H9 (cell line): ENCODE results near the gene NKAIN2. TPM values are rescaled to one million over a fixed set of nuclear protein-coding genes. Genes with fewer than 3 reads are reported as not detected.

Experiments used
- DNase-seq: peaks from one replicate; pipeline ENCODE4 v3.0.0-alpha.2; 2017
- H2AFZ ChIP-seq: one replicate; pipeline ENCODE4 v1.6.1; 2013; ENCODE audit warnings: mild to moderate bottlenecking, low read length, control low read depth, moderate library complexity
- H2AK5ac ChIP-seq: 2 replicates; pipeline ENCODE4 v1.6.1; 2013; ENCODE audit warnings: low read length, control low read depth, mixed read lengths; ENCODE audit not compliant: insufficient read length
- H2BK120ac ChIP-seq: one replicate; pipeline ENCODE4 v1.6.1; 2013; ENCODE audit warnings: low read depth, mild to moderate bottlenecking, low read length, control low read depth, inconsistent platforms; ENCODE audit not compliant: poor library complexity, severe bottlenecking
- H2BK12ac ChIP-seq: 2 replicates; pipeline ENCODE4 v1.6.1; 2013; ENCODE audit warnings: low read length, control low read depth, mixed read lengths, low read depth; ENCODE audit not compliant: insufficient read length
- H2BK15ac ChIP-seq: 2 replicates; pipeline ENCODE4 v1.6.1; 2013; ENCODE audit warnings: low read depth, low read length, control low read depth
- H2BK20ac ChIP-seq: one replicate; pipeline ENCODE4 v1.6.1; 2013; ENCODE audit warnings: low read depth, mild to moderate bottlenecking, low read length, control low read depth, inconsistent platforms; ENCODE audit not compliant: poor library complexity, severe bottlenecking
- H2BK5ac ChIP-seq: 2 replicates; pipeline ENCODE4 v1.6.1; 2013; ENCODE audit warnings: low read length, control low read depth, mixed read lengths; ENCODE audit not compliant: insufficient read length
- H3K14ac ChIP-seq: 2 replicates; pipeline ENCODE4 v1.6.1; 2013; ENCODE audit warnings: low read length, control low read depth; ENCODE audit not compliant: insufficient read depth
- H3K18ac ChIP-seq: 2 replicates; pipeline ENCODE4 v1.6.1; 2013; ENCODE audit warnings: low read depth, mild to moderate bottlenecking, mixed read lengths, low read length, control low read depth; ENCODE audit not compliant: insufficient read length
- H3K23ac ChIP-seq: 2 replicates; pipeline ENCODE4 v1.6.1; 2013; ENCODE audit warnings: low read length, control low read depth, mixed read lengths, low read depth; ENCODE audit not compliant: insufficient read length
- H3K23me2 ChIP-seq: 2 replicates; pipeline ENCODE4 v1.6.1; 2013; ENCODE audit warnings: low read depth, mild to moderate bottlenecking, mixed read lengths, low read length, control low read depth; ENCODE audit not compliant: insufficient read length, poor library complexity, severe bottlenecking
- H3K27ac ChIP-seq: 2 replicates; pipeline ENCODE4 v1.5.1; 2013; ENCODE audit warnings: low read length, control low read depth, mixed read lengths, low read depth; ENCODE audit not compliant: insufficient read length
- H3K27me3 ChIP-seq: 2 replicates; pipeline ENCODE4 v1.6.1; 2013; ENCODE audit warnings: low read length, control low read depth, inconsistent platforms; ENCODE audit not compliant: insufficient read depth
- H3K4ac ChIP-seq: 2 replicates; pipeline ENCODE4 v1.6.1; 2013; ENCODE audit warnings: low read depth, mild to moderate bottlenecking, control low read depth, inconsistent platforms, low read length, moderate library complexity
- H3K4me1 ChIP-seq: 2 replicates; pipeline ENCODE4 v1.6.1; 2013; ENCODE audit warnings: low read length, control low read depth, inconsistent platforms; ENCODE audit not compliant: insufficient read depth
- H3K4me2 ChIP-seq: 2 replicates; pipeline ENCODE4 v1.6.1; 2013; ENCODE audit warnings: low read length, control low read depth, mixed read lengths; ENCODE audit not compliant: insufficient read length, insufficient read depth
- H3K56ac ChIP-seq: 2 replicates; pipeline ENCODE4 v1.6.1; 2013; ENCODE audit warnings: low read depth, mild to moderate bottlenecking, mixed read lengths, low read length, control low read depth; ENCODE audit not compliant: insufficient read length
- H3K79me1 ChIP-seq: 2 replicates; pipeline ENCODE4 v1.6.1; 2013; ENCODE audit warnings: low read depth, mild to moderate bottlenecking, moderate library complexity, low read length, control low read depth, inconsistent platforms; ENCODE audit not compliant: insufficient read depth, poor library complexity, severe bottlenecking
- H3K79me2 ChIP-seq: 2 replicates; pipeline ENCODE4 v1.6.1; 2013; ENCODE audit warnings: low read length, control low read depth, inconsistent platforms; ENCODE audit not compliant: insufficient read depth
- H3K9ac ChIP-seq: 2 replicates; pipeline ENCODE4 v1.6.1; 2013; ENCODE audit warnings: low read length, control low read depth, mixed read lengths; ENCODE audit not compliant: insufficient read length; ENCODE audit errors: extremely low read depth
- H3K9me3 ChIP-seq: one replicate; pipeline ENCODE4 v1.6.1; 2013; ENCODE audit warnings: low read depth, low read length, inconsistent platforms; ENCODE audit not compliant: control insufficient read depth
- H3T11ph ChIP-seq: one replicate; pipeline ENCODE4 v1.6.1; 2013; ENCODE audit warnings: mild to moderate bottlenecking, low read length, control low read depth, inconsistent platforms
- H4K20me1 ChIP-seq: one replicate; pipeline ENCODE4 v1.6.1; 2013; ENCODE audit not compliant: control insufficient read depth, insufficient read length, insufficient read depth
- H4K5ac ChIP-seq: 2 replicates; pipeline ENCODE4 v1.6.1; 2013; ENCODE audit warnings: low read depth, mild to moderate bottlenecking, mixed read lengths, low read length, control low read depth; ENCODE audit not compliant: insufficient read length
- H4K8ac ChIP-seq: replicated peaks from 2 replicates; pipeline ENCODE4 v1.6.1; 2013; ENCODE audit warnings: low read length, control low read depth, mixed read lengths, low read depth; ENCODE audit not compliant: insufficient read length
- H4K91ac ChIP-seq: 2 replicates; pipeline ENCODE4 v1.6.1; 2013; ENCODE audit warnings: low read depth, mild to moderate bottlenecking, moderate library complexity, mixed read lengths, low read length, control low read depth; ENCODE audit not compliant: insufficient read length
- H3K27ac Mint-ChIP-seq, 3 experiments: 2 replicates in 2 of 3; 3 replicates in 1 of 3; pipeline ENCODE4 v1.8.0; 2020 to 2021; ENCODE audit warnings: mixed read lengths in 3 of 3, mild to moderate bottlenecking in 1 of 3, moderate library complexity in 1 of 3
- H3K27me3 Mint-ChIP-seq: 2 replicates; pipeline ENCODE4 v1.8.0; 2021; ENCODE audit warnings: low read depth, mild to moderate bottlenecking, moderate library complexity, mixed read lengths
- H3K36me3 Mint-ChIP-seq, 3 experiments: 2 replicates in 2 of 3; 3 replicates in 1 of 3; pipeline ENCODE4 v1.8.0; 2020 to 2021; ENCODE audit warnings: low read depth in 3 of 3, mixed read lengths in 3 of 3; ENCODE audit not compliant: insufficient read depth in 1 of 3
- H3K4me1 Mint-ChIP-seq, 2 experiments: 2 replicates each; pipeline ENCODE4 v1.8.0; 2020; ENCODE audit warnings: mixed read lengths in 2 of 2
- H3K4me3 Mint-ChIP-seq, 2 experiments: 2 replicates in 1 of 2; 3 replicates in 1 of 2; pipeline ENCODE4 v1.8.0; 2020 to 2021; ENCODE audit warnings: mild to moderate bottlenecking in 2 of 2, mixed read lengths in 2 of 2, moderate library complexity in 1 of 2
- H3K9me3 Mint-ChIP-seq, 2 experiments: 2 replicates in 1 of 2; 3 replicates in 1 of 2; pipeline ENCODE4 v1.8.0; 2020; ENCODE audit warnings: mild to moderate bottlenecking in 2 of 2, mixed read lengths in 2 of 2, moderate library complexity in 1 of 2
- whole genome bisulfite sequencing: extraction: QIAGEN DNeasy Blood & Tissue Kit; methylation state at CpG from one replicate; pipeline ENCODE4 v1.1.7; 2013; ENCODE audit warnings: missing lambda C conversion rate, low lambda C conversion rate, mixed read lengths; ENCODE audit not compliant: insufficient read length; ENCODE audit errors: extremely low coverage; 5-methylcytosine and 5-hydroxymethylcytosine counted together
- total RNA-seq: library from RNA; stranded (reverse); gene quantifications from 2 replicates; pipeline ENCODE4 v1.2.1, GENCODE V29; 2021
- TF ChIP-seq, protein P1 (sequence below): fragments of 200-600 bp; sonication (generic); conservative IDR thresholded peaks from 3 replicates; pipeline ENCODE4 v1.8.0; 2021; ENCODE audit warnings: antibody characterized with exemption, mild to moderate bottlenecking

The NKAIN2 gene
- total RNA-seq, 1 experiment from 2014 or later = 0.17 TPM

DNA sequence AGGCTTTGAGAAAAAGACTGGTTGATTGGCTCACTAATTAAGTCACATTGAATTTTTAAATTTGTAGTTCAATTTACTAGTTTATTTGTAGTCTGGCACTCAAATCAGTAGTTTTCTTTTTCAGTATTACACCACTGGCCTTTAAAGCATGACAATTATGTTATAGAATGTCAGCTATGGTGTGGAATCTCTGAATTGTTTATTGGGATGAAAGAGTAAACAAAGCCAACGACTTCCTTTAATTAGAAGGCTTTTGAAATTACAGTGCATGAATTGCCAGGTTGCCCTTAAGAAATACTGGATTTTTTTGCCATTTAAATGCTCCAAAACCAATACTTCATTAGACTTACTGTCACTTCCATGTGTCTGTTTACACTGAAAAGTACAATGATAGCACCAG, 731.6 kb downstream of the NKAIN2 start:
- Histone ChIP-seq H2BK15ac (no peak overlapping the region), H2BK12ac (no peak overlapping the region), H3K23me2 (no peaks in the 10 kb centered on the region), H3K23ac (no peak overlapping the region), H3K4me2 (no peak overlapping the region), H2BK120ac (no peak overlapping the region), H4K91ac (no peak overlapping the region), H3K79me2 (no peaks in the 10 kb centered on the region), H3K9me3 (no peaks in the 10 kb centered on the region), H3K4ac (no peak overlapping the region), H3T11ph (no peak overlapping the region), H3K4me1 (no peaks in the 10 kb centered on the region), H2AFZ (no peak overlapping the region), H3K27ac (no peak overlapping the region), H4K8ac (no peak overlapping the region), H3K79me1 (no peaks in the 10 kb centered on the region), H4K20me1 (no peaks in the 10 kb centered on the region), H3K27me3 (no peaks in the 10 kb centered on the region), H2BK5ac (no peak overlapping the region), H3K18ac (no peak overlapping the region), H2BK20ac (no peak overlapping the region), H3K9ac (no peak overlapping the region), H3K56ac (no peak overlapping the region), H3K14ac (no peak overlapping the region), H2AK5ac (no peak overlapping the region), H4K5ac (no peak overlapping the region)
- H3K27ac Mint-ChIP-seq = no peak overlapping the region
- no peak overlapping the region for H3K4me3 Mint-ChIP-seq
- H3K4me1 Mint-ChIP-seq = peaks cover 2 to 12% of the 10 kb centered on the region in 2 experiments; a peak in 1 of 4 replicates
- TF ChIP-seq, protein P1, sequence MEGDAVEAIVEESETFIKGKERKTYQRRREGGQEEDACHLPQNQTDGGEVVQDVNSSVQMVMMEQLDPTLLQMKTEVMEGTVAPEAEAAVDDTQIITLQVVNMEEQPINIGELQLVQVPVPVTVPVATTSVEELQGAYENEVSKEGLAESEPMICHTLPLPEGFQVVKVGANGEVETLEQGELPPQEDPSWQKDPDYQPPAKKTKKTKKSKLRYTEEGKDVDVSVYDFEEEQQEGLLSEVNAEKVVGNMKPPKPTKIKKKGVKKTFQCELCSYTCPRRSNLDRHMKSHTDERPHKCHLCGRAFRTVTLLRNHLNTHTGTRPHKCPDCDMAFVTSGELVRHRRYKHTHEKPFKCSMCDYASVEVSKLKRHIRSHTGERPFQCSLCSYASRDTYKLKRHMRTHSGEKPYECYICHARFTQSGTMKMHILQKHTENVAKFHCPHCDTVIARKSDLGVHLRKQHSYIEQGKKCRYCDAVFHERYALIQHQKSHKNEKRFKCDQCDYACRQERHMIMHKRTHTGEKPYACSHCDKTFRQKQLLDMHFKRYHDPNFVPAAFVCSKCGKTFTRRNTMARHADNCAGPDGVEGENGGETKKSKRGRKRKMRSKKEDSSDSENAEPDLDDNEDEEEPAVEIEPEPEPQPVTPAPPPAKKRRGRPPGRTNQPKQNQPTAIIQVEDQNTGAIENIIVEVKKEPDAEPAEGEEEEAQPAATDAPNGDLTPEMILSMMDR = no peak
- no peaks in the 10 kb centered on the region for H3K36me3 Mint-ChIP-seq
- H3K9me3 Mint-ChIP-seq = 0 out of 5 replicates have a peak, but pooled peaks cover 0 to 2% of the 10 kb centered on the region in 2 experiments
- H3K27me3 Mint-ChIP-seq = no peaks in the 10 kb centered on the region
- DNase-seq = no peak
- no CpG with 5 or more reads among the region's 1 CpG for WGBS
